T-helper 17 cell (primary cell): ENCODE results near the gene GABRD. TPM values are rescaled to one million over a fixed set of nuclear protein-coding genes. Genes with fewer than 3 reads are reported as not detected.

Experiments used
- ATAC-seq: fragments of 150-1000 bp; cut with Tn5 transposase; 2 replicates; pipeline ENCODE4 v1.10.0; 2021; ENCODE audit warnings: mild to moderate bottlenecking, moderate library complexity
- DNase-seq, 3 donors: peaks; one replicate each; pipeline versions ENCODE4 v3.0.0 to v3.0.0-alpha.2; 2020 to 2021
- H3K9me3 ChIP-seq: one replicate; pipeline ENCODE4 v1.7.0; 2013; ENCODE audit warnings: low read length, mild to moderate bottlenecking; ENCODE audit not compliant: control insufficient read depth, poor library complexity, severe bottlenecking
- H3K27ac Mint-ChIP-seq: one replicate; pipeline ENCODE4 v1.8.0; 2022; ENCODE audit warnings: mild to moderate bottlenecking, moderate library complexity, mixed read lengths
- H3K27me3 Mint-ChIP-seq: one replicate; pipeline ENCODE4 v1.8.0; 2022; ENCODE audit warnings: mixed read lengths
- H3K36me3 Mint-ChIP-seq: one replicate; pipeline ENCODE4 v1.8.0; 2022; ENCODE audit warnings: low read depth, mixed read lengths
- H3K4me1 Mint-ChIP-seq: one replicate; pipeline ENCODE4 v1.8.0; 2022; ENCODE audit warnings: mild to moderate bottlenecking, mixed read lengths
- H3K4me3 Mint-ChIP-seq: one replicate; pipeline ENCODE4 v1.8.0; 2022; ENCODE audit warnings: mild to moderate bottlenecking, moderate library complexity, mixed read lengths
- total RNA-seq, 4 donors: library from RNA in 2 of 4; stranded (reverse) in 2 of 4; gene quantifications; one replicate each; pipeline ENCODE4 v1.2.3 and lab custom pipeline; 2022 to 2026

The GABRD gene
- total RNA-seq, 2 donors from 2014 or later, result 0.17 TPM; not detected in 1

GRCh38 chr1:2014741-2015735, 4.1 kb upstream of the GABRD start:
- H3K4me3 Mint-ChIP-seq, result no peak overlapping the region
- DNase-seq (no peak), ATAC-seq (no peak)
- H3K36me3 Mint-ChIP-seq, result no peaks in the 10 kb centered on the region
- H3K9me3 ChIP-seq, result no peaks in the 10 kb centered on the region
- H3K27me3 Mint-ChIP-seq, result peaks cover 44% of the 10 kb centered on the region
- H3K4me1 Mint-ChIP-seq, result peaks cover 6% of the 10 kb centered on the region
- no peak overlapping the region for H3K27ac Mint-ChIP-seq

DNA sequence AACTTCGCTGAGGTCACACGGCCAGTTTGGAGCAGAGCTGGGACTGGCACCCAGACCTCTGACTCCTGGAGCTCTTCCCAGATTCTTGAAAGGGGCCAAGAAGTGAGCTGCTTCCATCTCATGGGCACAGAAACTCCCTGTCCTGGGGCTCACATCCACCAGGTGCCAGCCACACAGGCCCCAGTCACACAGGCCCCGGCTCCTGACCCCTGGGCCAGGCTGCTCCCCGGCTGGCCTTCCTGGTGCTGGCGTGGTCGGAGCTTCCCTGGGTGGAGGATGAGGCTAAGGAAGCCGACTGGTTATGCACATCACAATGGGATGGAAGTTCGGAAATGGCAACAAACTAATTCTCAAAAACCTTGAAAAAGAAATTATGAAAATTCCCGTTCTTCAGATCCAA, 3.0 kb upstream of the GABRD start:
- no peaks in the 10 kb centered on the region for H3K9me3 ChIP-seq
- Mint-ChIP-seq H3K27me3 (peaks cover 55% of the 10 kb centered on the region), H3K36me3 (no peaks in the 10 kb centered on the region), H3K27ac (no peak overlapping the region), H3K4me1 (peaks cover 6% of the 10 kb centered on the region), H3K4me3 (no peak overlapping the region)
- ATAC-seq (no peak), DNase-seq (no peak)

DNA sequence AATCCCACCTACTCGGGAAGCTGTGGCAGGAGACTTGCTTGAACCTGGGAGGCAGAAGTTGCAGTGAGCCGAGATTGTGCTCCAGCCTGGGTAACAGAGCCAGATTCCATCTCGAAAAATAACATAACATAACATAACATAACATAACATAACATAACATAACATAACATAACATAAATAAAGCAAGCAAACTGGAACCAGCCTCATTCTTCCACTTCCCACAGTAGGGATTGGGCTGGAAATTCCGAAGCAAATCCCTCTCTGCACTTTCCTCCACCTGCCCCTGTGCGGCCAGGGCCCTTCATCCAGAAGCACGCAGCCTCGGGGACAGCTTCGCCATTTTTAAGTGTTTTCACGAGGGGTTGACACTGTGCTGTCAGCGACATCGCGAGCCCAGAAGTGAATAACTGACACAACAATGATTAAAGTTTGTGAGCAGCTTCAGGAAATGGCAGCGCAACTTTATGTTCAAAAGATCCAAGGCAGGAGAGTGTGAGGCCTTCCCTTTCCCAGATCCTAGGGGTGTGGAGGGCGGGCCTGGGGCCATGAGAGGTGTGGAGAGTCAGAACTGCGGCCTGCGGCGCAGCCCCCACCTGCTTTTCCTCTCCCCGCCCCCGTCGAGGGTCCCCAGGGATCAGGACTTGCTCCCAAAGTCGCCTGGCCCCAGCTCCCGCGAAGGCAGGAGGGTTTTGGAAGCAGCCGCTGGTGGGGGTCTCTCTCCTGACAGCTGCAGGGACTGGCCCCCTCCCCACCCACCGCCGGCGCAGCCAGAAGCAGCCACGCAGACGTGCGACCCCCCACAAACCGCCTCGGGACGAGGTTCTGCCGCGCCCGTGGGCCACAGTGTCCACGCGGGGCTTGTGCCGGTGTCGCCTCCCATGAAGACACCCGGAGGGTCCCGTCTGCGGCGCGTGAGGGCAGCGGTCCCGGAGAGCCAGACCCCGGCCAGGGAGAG, 651 bp upstream of the GABRD start:
- H3K27ac Mint-ChIP-seq, result no peak overlapping the region
- ATAC-seq, result no peak

GRCh38 chr1:2019571-2020309, 595 bp downstream of the GABRD start:
- Mint-ChIP-seq H3K4me3 (no peak overlapping the region), H3K27me3 (peaks cover 81% of the 10 kb centered on the region), H3K36me3 (no peaks in the 10 kb centered on the region), H3K27ac (no peak overlapping the region), H3K4me1 (peaks cover 6% of the 10 kb centered on the region)
- ATAC-seq (no peak), DNase-seq (no peak)
- H3K9me3 ChIP-seq, result no peaks in the 10 kb centered on the region

More for the DNA sequence above, 651 bp upstream of the GABRD start:
- no peaks in the 10 kb centered on the region for H3K9me3 ChIP-seq
- H3K27me3 Mint-ChIP-seq, result peaks cover 73% of the 10 kb centered on the region
- no peak for DNase-seq
- H3K4me1 Mint-ChIP-seq, result peaks cover 6% of the 10 kb centered on the region
- H3K4me3 Mint-ChIP-seq, result peak overlapping the region; percentile 84
- no peaks in the 10 kb centered on the region for H3K36me3 Mint-ChIP-seq

DNA sequence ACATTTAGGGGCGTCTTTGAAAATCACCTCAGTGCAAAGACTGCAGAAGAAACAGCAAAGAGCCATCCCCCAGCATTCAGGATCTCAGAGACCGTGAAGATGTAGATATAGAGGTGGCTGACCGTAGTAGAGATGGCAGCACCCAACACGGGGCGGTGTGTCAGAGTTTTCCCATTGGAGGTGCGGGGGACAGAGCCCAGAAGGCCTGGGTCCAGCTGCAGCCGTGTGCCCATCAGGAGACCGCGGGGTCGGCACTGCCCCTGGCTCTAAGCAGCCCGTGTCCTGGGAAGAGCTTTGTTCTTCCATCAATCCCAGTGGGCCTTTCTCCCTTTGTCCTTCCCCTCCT, 1.1 kb downstream of the GABRD start:
- no peaks in the 10 kb centered on the region for H3K36me3 Mint-ChIP-seq
- H3K4me1 Mint-ChIP-seq, result peaks cover 6% of the 10 kb centered on the region
- peaks cover 75% of the 10 kb centered on the region for H3K27me3 Mint-ChIP-seq
- H3K4me3 Mint-ChIP-seq, result no peak overlapping the region
- no peak overlapping the region for H3K27ac Mint-ChIP-seq
- DNase-seq (no peak), ATAC-seq (no peak)
- no peaks in the 10 kb centered on the region for H3K9me3 ChIP-seq

GRCh38 chr1:2021550-2021949, 2.4 kb downstream of the GABRD start:
- Mint-ChIP-seq H3K4me3 (no peak overlapping the region), H3K36me3 (no peaks in the 10 kb centered on the region), H3K4me1 (peaks cover 6% of the 10 kb centered on the region), H3K27ac (no peak overlapping the region), H3K27me3 (peaks cover 67% of the 10 kb centered on the region)
- DNase-seq (no peak), ATAC-seq (no peak)
- no peaks in the 10 kb centered on the region for H3K9me3 ChIP-seq

- DNase-seq (no peak), ATAC-seq (no peak)
- peaks cover 6% of the 10 kb centered on the region for H3K4me1 Mint-ChIP-seq
- H3K27ac Mint-ChIP-seq, result no peak overlapping the region
- no peak overlapping the region for H3K4me3 Mint-ChIP-seq
- H3K27me3 Mint-ChIP-seq, result peaks cover 60% of the 10 kb centered on the region
- H3K36me3 Mint-ChIP-seq, result no peaks in the 10 kb centered on the region
- no peaks in the 10 kb centered on the region for H3K9me3 ChIP-seq
These were observed 3.1 kb downstream of the GABRD start for GRCh38 chr1:2022063-2022770.

- H3K4me3 Mint-ChIP-seq, result no peak overlapping the region
- peaks cover 51% of the 10 kb centered on the region for H3K27me3 Mint-ChIP-seq
- H3K27ac Mint-ChIP-seq, result no peak overlapping the region
- ATAC-seq, result no peak
- DNase-seq, result no peak
- peaks cover 6% of the 10 kb centered on the region for H3K4me1 Mint-ChIP-seq
- no peaks in the 10 kb centered on the region for H3K36me3 Mint-ChIP-seq
- no peaks in the 10 kb centered on the region for H3K9me3 ChIP-seq
These were observed 4.0 kb downstream of the GABRD start for GRCh38 chr1:2023187-2023586.

GRCh38 chr1:2024451-2024850, 5.3 kb downstream of the GABRD start:
- Mint-ChIP-seq H3K4me1 (peaks cover 2% of the 10 kb centered on the region), H3K27me3 (peaks cover 46% of the 10 kb centered on the region), H3K4me3 (no peak overlapping the region), H3K27ac (no peak overlapping the region), H3K36me3 (no peaks in the 10 kb centered on the region)
- DNase-seq (no peak), ATAC-seq (no peak)
- no peaks in the 10 kb centered on the region for H3K9me3 ChIP-seq

GRCh38 chr1:2024887-2025286, 5.7 kb downstream of the GABRD start:
- Mint-ChIP-seq H3K27me3 (peaks cover 43% of the 10 kb centered on the region), H3K36me3 (no peaks in the 10 kb centered on the region), H3K4me1 (peaks cover under 1% of the 10 kb centered on the region), H3K4me3 (no peak overlapping the region), H3K27ac (no peak overlapping the region)
- no peaks in the 10 kb centered on the region for H3K9me3 ChIP-seq
- ATAC-seq, result no peak
- no peak for DNase-seq

DNA sequence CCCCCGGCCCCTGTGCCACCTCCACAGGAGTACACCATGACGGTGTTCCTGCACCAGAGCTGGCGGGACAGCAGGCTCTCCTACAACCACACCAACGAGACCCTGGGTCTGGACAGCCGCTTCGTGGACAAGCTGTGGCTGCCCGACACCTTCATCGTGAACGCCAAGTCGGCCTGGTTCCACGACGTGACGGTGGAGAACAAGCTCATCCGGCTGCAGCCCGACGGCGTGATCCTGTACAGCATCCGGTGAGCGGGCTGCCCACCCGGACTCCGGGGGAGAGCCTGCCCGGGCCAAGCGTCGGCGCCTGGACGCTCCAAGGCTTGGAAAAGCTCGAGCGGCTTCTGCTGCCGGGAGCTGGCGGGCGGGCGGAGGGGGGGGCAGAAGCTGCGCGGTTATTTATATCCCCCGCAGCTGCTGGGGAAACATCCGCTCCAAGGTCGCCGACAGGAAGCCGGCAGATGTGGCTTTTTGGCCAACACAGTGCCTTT, 6.4 kb downstream of the GABRD start:
- H3K4me1 Mint-ChIP-seq, result no peaks in the 10 kb centered on the region
- no peak overlapping the region for H3K4me3 Mint-ChIP-seq
- DNase-seq, result no peak
- H3K36me3 Mint-ChIP-seq, result no peaks in the 10 kb centered on the region
- ATAC-seq, result no peak
- H3K27me3 Mint-ChIP-seq, result peaks cover 37% of the 10 kb centered on the region
- H3K27ac Mint-ChIP-seq, result no peak overlapping the region
- no peaks in the 10 kb centered on the region for H3K9me3 ChIP-seq

- ATAC-seq (no peak), DNase-seq (no peak)
- Mint-ChIP-seq H3K27me3 (peaks cover 17% of the 10 kb centered on the region), H3K36me3 (no peaks in the 10 kb centered on the region), H3K4me1 (no peaks in the 10 kb centered on the region), H3K27ac (no peak overlapping the region), H3K4me3 (no peak overlapping the region)
- H3K9me3 ChIP-seq, result no peaks in the 10 kb centered on the region
These were observed 8.9 kb downstream of the GABRD start for GRCh38 chr1:2027961-2028583.
